ENCODE results near the gene CENPM. TPM values are rescaled to one million over a fixed set of nuclear protein-coding genes. Genes with fewer than 3 reads are reported as not detected.

Gene CENPM
- total RNA-seq, 1 experiment from 2014 or later: 39.8 TPM

- no TSS peak for BruUV-seq (replicated peaks)
- Histone ChIP-seq H3K27me3 (ENCODE audit: control insufficient read depth, insufficient read depth, low read length) (no peaks in the 10 kb centered on the region; the same call in 1 of the 2 replicates), H3K4me3 (ENCODE audit: low read depth in 2 of 2, low read length in 2 of 2) (no peak overlapping the region), H3K4me1 (ENCODE audit: control insufficient read depth, insufficient read depth, low read length) (no peaks in the 10 kb centered on the region), H3K9me3 (ENCODE audit: control insufficient read depth, insufficient read depth, low read depth, low read length) (no peaks in the 10 kb centered on the region), H3K36me3 (ENCODE audit: control insufficient read depth, insufficient read depth, low read length) (no peaks in the 10 kb centered on the region), H3K27ac (ENCODE audit: low read length) (no peak overlapping the region)
- ChIA-PET POLR2A (no interaction called here), CTCF (no interaction called here)
- TF ChIP-seq TCF7L2 (IDR thresholded peaks at IDR 0.05; ENCODE audit: low read depth, low read length): no peak
- TF ChIP-seq, protein P1, sequence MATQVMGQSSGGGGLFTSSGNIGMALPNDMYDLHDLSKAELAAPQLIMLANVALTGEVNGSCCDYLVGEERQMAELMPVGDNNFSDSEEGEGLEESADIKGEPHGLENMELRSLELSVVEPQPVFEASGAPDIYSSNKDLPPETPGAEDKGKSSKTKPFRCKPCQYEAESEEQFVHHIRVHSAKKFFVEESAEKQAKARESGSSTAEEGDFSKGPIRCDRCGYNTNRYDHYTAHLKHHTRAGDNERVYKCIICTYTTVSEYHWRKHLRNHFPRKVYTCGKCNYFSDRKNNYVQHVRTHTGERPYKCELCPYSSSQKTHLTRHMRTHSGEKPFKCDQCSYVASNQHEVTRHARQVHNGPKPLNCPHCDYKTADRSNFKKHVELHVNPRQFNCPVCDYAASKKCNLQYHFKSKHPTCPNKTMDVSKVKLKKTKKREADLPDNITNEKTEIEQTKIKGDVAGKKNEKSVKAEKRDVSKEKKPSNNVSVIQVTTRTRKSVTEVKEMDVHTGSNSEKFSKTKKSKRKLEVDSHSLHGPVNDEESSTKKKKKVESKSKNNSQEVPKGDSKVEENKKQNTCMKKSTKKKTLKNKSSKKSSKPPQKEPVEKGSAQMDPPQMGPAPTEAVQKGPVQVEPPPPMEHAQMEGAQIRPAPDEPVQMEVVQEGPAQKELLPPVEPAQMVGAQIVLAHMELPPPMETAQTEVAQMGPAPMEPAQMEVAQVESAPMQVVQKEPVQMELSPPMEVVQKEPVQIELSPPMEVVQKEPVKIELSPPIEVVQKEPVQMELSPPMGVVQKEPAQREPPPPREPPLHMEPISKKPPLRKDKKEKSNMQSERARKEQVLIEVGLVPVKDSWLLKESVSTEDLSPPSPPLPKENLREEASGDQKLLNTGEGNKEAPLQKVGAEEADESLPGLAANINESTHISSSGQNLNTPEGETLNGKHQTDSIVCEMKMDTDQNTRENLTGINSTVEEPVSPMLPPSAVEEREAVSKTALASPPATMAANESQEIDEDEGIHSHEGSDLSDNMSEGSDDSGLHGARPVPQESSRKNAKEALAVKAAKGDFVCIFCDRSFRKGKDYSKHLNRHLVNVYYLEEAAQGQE (IDR thresholded peaks at IDR 0.05; ENCODE audit: insufficient read depth in 1 of 2, low read depth in 2 of 2, low read length in 1 of 2): no peak
- TF ChIP-seq, protein P2, sequence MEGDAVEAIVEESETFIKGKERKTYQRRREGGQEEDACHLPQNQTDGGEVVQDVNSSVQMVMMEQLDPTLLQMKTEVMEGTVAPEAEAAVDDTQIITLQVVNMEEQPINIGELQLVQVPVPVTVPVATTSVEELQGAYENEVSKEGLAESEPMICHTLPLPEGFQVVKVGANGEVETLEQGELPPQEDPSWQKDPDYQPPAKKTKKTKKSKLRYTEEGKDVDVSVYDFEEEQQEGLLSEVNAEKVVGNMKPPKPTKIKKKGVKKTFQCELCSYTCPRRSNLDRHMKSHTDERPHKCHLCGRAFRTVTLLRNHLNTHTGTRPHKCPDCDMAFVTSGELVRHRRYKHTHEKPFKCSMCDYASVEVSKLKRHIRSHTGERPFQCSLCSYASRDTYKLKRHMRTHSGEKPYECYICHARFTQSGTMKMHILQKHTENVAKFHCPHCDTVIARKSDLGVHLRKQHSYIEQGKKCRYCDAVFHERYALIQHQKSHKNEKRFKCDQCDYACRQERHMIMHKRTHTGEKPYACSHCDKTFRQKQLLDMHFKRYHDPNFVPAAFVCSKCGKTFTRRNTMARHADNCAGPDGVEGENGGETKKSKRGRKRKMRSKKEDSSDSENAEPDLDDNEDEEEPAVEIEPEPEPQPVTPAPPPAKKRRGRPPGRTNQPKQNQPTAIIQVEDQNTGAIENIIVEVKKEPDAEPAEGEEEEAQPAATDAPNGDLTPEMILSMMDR (IDR thresholded peaks at IDR 0.05): no peak
- intact Hi-C loops (cut with micrococcal nuclease; ENCODE audit: unreplicated experiment): no loop called here
- in situ Hi-C loops (cut with HindIII; ENCODE audit: low pct_unique_long_range_greater_than_20kb, low sequenced_read_pairs): no loop called here
- no peak for ATAC-seq
- DNase-seq (ENCODE audit: low read depth, low spot score): no peak
These were observed 23.9 kb downstream of the CENPM start for GRCh38 chr22:41922940-41923594.

- DNase-seq (ENCODE audit: low read depth, low spot score) (no peak), ATAC-seq (no peak)
- Histone ChIP-seq H3K27ac (ENCODE audit: low read length) (no peak overlapping the region), H3K4me1 (ENCODE audit: control insufficient read depth, insufficient read depth, low read length) (no peaks in the 10 kb centered on the region), H3K9me3 (ENCODE audit: control insufficient read depth, insufficient read depth, low read depth, low read length) (no peaks in the 10 kb centered on the region), H3K36me3 (ENCODE audit: control insufficient read depth, insufficient read depth, low read length) (no peaks in the 10 kb centered on the region), H3K27me3 (ENCODE audit: control insufficient read depth, insufficient read depth, low read length) (no peaks in the 10 kb centered on the region; the same call in 1 of the 2 replicates), H3K4me3 (ENCODE audit: low read depth in 2 of 2, low read length in 2 of 2) (no peak overlapping the region)
- BruUV-seq (replicated peaks): no TSS peak
- ChIA-PET POLR2A (no interaction called here), CTCF (interaction anchor here (0.6 kb wide), 1 partner anchor 58 kb away, joined by 5 read pairs; no protein-coding TSS in a partner anchor)
- intact Hi-C loops (cut with micrococcal nuclease; ENCODE audit: unreplicated experiment): no loop called here
- TF ChIP-seq, protein P2 (IDR thresholded peaks at IDR 0.05): no peak
- no peak for TF ChIP-seq SIN3A (IDR thresholded peaks at IDR 0.05; ENCODE audit: borderline replicate concordance, insufficient read depth, low read depth, low read length)
- TF ChIP-seq POLR2AphosphoS5 (IDR thresholded peaks at IDR 0.05; ENCODE audit: low read depth, low read length): no peak
- in situ Hi-C loops (cut with HindIII; ENCODE audit: low pct_unique_long_range_greater_than_20kb, low sequenced_read_pairs): no loop called here
These were observed 24.6 kb downstream of the CENPM start for GRCh38 chr22:41922328-41922727.

Data from Panc1 (cell line).